Measurements from ENCODE around the gene PTGS1. TPM values are rescaled to one million over a fixed set of nuclear protein-coding genes. Genes with fewer than 3 reads are reported as not detected.
"Not testable (repeated sequence)": the region's sequence is repeated elsewhere in the genome, so short reads cannot be mapped to it uniquely, and the experiment has no call there.

PTGS1 gene
- total RNA-seq, 1 donor: 2.5 TPM

- H4K20me1 ChIP-seq (ENCODE audit: insufficient read depth, low read length): no peaks in the 10 kb centered on the region
- no peaks in the 10 kb centered on the region for H3K79me2 ChIP-seq (ENCODE audit: insufficient read depth, low read length)
- H3K36me3 ChIP-seq (ENCODE audit: insufficient read depth, low read length): peaks cover 34% of the 10 kb centered on the region
- DNase-seq (ENCODE audit: insufficient read length, low spot score, missing footprints): no peak
- no peak overlapping the region for H3K4me2 ChIP-seq (ENCODE audit: insufficient read depth, low read length)
- no peaks in the 10 kb centered on the region for H3K4me1 ChIP-seq (ENCODE audit: insufficient read depth, low read length)
- no peak overlapping the region for H3K27ac ChIP-seq (ENCODE audit: low read depth, low read length)
- no peak overlapping the region for H3K4me3 ChIP-seq (ENCODE audit: insufficient read depth, low read length)
- no peaks in the 10 kb centered on the region for H3K9me3 ChIP-seq (ENCODE audit: low read depth, low read length)
- no peaks in the 10 kb centered on the region for H3K27me3 ChIP-seq (ENCODE audit: insufficient read depth, low read length)
- no peak for TF ChIP-seq CTCF (IDR thresholded peaks at IDR 0.05; ENCODE audit: extremely low read depth, low read depth, low read length)
- H2AFZ ChIP-seq (ENCODE audit: low read length): no peak overlapping the region
These were observed 43.6 kb upstream of the PTGS1 start for GRCh38 chr9:122327175-122327574.

- no peaks in the 10 kb centered on the region for H4K20me1 ChIP-seq (ENCODE audit: insufficient read depth, low read length)
- H3K4me1 ChIP-seq (ENCODE audit: insufficient read depth, low read length): peaks cover 3% of the 10 kb centered on the region
- no peak for TF ChIP-seq CTCF (IDR thresholded peaks at IDR 0.05; ENCODE audit: extremely low read depth, low read depth, low read length)
- H3K36me3 ChIP-seq (ENCODE audit: insufficient read depth, low read length): peaks cover 10% of the 10 kb centered on the region
- H2AFZ ChIP-seq (ENCODE audit: low read length): no peak overlapping the region
- H3K4me3 ChIP-seq (ENCODE audit: insufficient read depth, low read length): no peak overlapping the region
- DNase-seq (ENCODE audit: insufficient read length, low spot score, missing footprints): no peak
- H3K27ac ChIP-seq (ENCODE audit: low read depth, low read length): no peak overlapping the region
- H3K4me2 ChIP-seq (ENCODE audit: insufficient read depth, low read length): no peak overlapping the region
- no peaks in the 10 kb centered on the region for H3K79me2 ChIP-seq (ENCODE audit: insufficient read depth, low read length)
- H3K9me3 ChIP-seq (ENCODE audit: low read depth, low read length): no peaks in the 10 kb centered on the region
- no peaks in the 10 kb centered on the region for H3K27me3 ChIP-seq (ENCODE audit: insufficient read depth, low read length)
These were observed 41.2 kb upstream of the PTGS1 start for GRCh38 chr9:122329597-122329996.

GRCh38 chr9:122330466-122330865 is 40.4 kb upstream of the PTGS1 start:
- not testable (repeated sequence) for H3K4me2 ChIP-seq (ENCODE audit: insufficient read depth, low read length); H3K9me3 ChIP-seq (ENCODE audit: low read depth, low read length); H3K27ac ChIP-seq (ENCODE audit: low read depth, low read length); H4K20me1 ChIP-seq (ENCODE audit: insufficient read depth, low read length); H3K4me3 ChIP-seq (ENCODE audit: insufficient read depth, low read length); H3K36me3 ChIP-seq (ENCODE audit: insufficient read depth, low read length); H3K4me1 ChIP-seq (ENCODE audit: insufficient read depth, low read length); H3K79me2 ChIP-seq (ENCODE audit: insufficient read depth, low read length); H2AFZ ChIP-seq (ENCODE audit: low read length); H3K27me3 ChIP-seq (ENCODE audit: insufficient read depth, low read length); DNase-seq (ENCODE audit: insufficient read length, low spot score, missing footprints)

GRCh38 chr9:122331523-122331927 is 39.3 kb upstream of the PTGS1 start:
- Histone ChIP-seq H2AFZ (ENCODE audit: low read length) (no peak overlapping the region), H3K36me3 (ENCODE audit: insufficient read depth, low read length) (peaks cover 7% of the 10 kb centered on the region), H3K79me2 (ENCODE audit: insufficient read depth, low read length) (no peaks in the 10 kb centered on the region), H4K20me1 (ENCODE audit: insufficient read depth, low read length) (no peaks in the 10 kb centered on the region), H3K4me2 (ENCODE audit: insufficient read depth, low read length) (no peak overlapping the region), H3K27ac (ENCODE audit: low read depth, low read length) (no peak overlapping the region), H3K27me3 (ENCODE audit: insufficient read depth, low read length) (no peaks in the 10 kb centered on the region), H3K9me3 (ENCODE audit: low read depth, low read length) (no peaks in the 10 kb centered on the region), H3K4me1 (ENCODE audit: insufficient read depth, low read length) (peaks cover 8% of the 10 kb centered on the region), H3K4me3 (ENCODE audit: insufficient read depth, low read length) (no peak overlapping the region)
- no peak for TF ChIP-seq CTCF (IDR thresholded peaks at IDR 0.05; ENCODE audit: extremely low read depth, low read depth, low read length)
- no peak for DNase-seq (ENCODE audit: insufficient read length, low spot score, missing footprints)

All from osteoblast (primary cell).